ENCODE data around the gene FLT3LG. TPM values are rescaled to one million over a fixed set of nuclear protein-coding genes. Genes with fewer than 3 reads are reported as not detected.

FLT3LG gene
- total RNA-seq, 2 donors from 2014 or later, result 1.1 to 2.6 TPM

DNA sequence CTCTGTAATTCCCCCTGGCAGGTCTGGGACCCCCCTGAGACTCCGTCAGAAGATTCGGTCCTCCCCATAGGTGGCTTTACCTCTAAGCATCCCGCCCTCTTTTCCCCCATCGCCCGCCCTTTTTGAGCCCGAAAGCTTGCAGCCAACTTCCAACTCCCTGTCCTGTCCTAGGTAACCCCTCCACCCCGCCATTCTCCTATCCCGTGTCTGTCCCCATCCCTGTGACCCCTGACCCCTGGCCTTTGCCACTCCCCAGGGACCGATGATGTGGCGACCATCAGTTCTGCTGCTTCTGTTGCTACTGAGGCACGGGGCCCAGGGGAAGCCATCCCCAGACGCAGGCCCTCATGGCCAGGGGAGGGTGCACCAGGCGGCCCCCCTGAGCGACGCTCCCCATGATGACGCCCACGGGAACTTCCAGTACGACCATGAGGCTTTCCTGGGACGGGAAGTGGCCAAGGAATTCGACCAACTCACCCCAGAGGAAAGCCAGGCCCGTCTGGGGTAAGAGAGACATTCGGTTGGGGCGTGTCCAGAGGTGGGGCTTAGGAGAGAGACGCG is 54.3 kb downstream of the FLT3LG start:
- no peak for DNase-seq (ENCODE audit: low spot score)
- TF ChIP-seq, protein P1, sequence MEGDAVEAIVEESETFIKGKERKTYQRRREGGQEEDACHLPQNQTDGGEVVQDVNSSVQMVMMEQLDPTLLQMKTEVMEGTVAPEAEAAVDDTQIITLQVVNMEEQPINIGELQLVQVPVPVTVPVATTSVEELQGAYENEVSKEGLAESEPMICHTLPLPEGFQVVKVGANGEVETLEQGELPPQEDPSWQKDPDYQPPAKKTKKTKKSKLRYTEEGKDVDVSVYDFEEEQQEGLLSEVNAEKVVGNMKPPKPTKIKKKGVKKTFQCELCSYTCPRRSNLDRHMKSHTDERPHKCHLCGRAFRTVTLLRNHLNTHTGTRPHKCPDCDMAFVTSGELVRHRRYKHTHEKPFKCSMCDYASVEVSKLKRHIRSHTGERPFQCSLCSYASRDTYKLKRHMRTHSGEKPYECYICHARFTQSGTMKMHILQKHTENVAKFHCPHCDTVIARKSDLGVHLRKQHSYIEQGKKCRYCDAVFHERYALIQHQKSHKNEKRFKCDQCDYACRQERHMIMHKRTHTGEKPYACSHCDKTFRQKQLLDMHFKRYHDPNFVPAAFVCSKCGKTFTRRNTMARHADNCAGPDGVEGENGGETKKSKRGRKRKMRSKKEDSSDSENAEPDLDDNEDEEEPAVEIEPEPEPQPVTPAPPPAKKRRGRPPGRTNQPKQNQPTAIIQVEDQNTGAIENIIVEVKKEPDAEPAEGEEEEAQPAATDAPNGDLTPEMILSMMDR (IDR thresholded peaks at IDR 0.05), result no peak
- Histone ChIP-seq H3K27me3 (no peaks in the 10 kb centered on the region), H3K4me3 (peak overlapping the region; percentile 27 to 60), H3K36me3 (no peaks in the 10 kb centered on the region), H3K4me1 (peaks cover 0 to 24% of the 10 kb centered on the region in 2 donors), H3K27ac (peak overlapping the region; percentile 7 to 73), H3K9me3 (no peaks in the 10 kb centered on the region)

DNA sequence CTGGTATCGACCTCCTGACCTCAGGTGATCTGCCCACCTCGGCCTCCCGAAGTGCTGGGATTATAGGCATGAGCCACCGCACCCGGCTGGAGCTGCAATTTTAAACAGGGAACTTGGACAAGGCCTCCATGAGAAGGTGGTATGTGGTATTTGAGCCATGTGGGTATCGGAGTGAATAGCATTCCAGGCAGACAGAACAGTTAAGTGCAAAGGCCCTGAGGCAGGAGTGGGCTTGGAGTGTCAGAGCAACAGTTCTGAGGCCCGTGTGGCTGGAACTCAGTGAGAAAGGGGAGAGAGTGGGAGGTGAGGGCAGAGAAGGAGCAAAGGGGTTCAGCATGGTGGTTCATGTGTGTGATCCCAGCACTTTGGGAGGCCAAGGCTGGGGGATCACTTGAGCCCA is 56.7 kb downstream of the FLT3LG start:
- TF ChIP-seq, protein P1 (IDR thresholded peaks at IDR 0.05), result no peak
- H3K36me3 ChIP-seq, result no peaks in the 10 kb centered on the region
- DNase-seq (ENCODE audit: low spot score), result no peak

DNA sequence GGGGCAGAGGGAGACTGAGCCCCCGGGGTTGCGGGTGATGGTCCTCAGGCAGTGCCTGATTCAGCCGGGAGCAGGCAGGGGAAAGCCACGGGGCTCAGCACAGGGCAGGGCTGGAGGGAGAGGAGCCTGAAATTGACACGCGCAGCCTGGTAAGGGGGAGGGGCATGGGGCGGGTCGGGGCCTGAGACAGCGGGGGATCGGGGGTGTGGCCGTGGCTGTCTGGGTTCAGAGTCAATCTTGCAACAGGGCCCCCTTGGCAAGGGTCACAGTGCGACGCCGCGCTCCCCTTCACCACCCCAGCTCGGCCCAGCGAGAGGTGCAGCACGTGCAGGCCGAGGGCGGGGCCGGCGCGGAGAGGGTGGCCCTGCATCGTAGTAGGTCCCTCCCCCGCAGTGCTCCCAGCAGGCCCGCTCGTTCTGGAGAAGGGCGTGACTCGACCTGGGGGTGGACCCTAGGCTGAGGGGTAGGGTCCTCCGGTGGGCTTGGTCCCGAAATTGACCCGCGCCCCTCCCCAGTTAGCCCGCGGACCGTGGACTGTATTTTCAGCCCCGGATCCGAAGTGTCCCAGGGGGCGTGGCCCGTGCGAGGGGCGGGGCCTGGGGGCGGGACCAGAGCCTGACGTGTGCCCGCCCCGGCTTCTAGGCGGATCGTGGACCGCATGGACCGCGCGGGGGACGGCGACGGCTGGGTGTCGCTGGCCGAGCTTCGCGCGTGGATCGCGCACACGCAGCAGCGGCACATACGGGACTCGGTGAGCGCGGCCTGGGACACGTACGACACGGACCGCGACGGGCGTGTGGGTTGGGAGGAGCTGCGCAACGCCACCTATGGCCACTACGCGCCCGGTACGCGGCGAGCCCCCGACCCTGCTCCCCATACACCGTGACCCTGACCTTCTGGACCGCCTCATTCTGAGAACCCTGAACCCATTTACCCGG is 59.8 kb downstream of the FLT3LG start:
- Histone ChIP-seq H3K36me3 (no peaks in the 10 kb centered on the region), H3K4me1 (peaks cover 0 to 22% of the 10 kb centered on the region in 2 donors), H3K9me3 (no peaks in the 10 kb centered on the region), H3K27ac (peak overlapping the region; percentile 5 to 11), H3K27me3 (no peaks in the 10 kb centered on the region), H3K4me3 (peak overlapping the region; percentile 45 to 57)
- TF ChIP-seq, protein P1 (IDR thresholded peaks at IDR 0.05), result peak; percentile 11 to 51
- DNase-seq (ENCODE audit: low spot score), result peak; percentile 76

More for the DNA sequence above, 56.7 kb downstream of the FLT3LG start:
- H3K4me3 ChIP-seq, result no peak overlapping the region
- H3K27ac ChIP-seq, result no peak overlapping the region
- no peaks in the 10 kb centered on the region for H3K27me3 ChIP-seq
- no peaks in the 10 kb centered on the region for H3K9me3 ChIP-seq
- peaks cover 0 to 35% of the 10 kb centered on the region in 2 donors for H3K4me1 ChIP-seq

DNA sequence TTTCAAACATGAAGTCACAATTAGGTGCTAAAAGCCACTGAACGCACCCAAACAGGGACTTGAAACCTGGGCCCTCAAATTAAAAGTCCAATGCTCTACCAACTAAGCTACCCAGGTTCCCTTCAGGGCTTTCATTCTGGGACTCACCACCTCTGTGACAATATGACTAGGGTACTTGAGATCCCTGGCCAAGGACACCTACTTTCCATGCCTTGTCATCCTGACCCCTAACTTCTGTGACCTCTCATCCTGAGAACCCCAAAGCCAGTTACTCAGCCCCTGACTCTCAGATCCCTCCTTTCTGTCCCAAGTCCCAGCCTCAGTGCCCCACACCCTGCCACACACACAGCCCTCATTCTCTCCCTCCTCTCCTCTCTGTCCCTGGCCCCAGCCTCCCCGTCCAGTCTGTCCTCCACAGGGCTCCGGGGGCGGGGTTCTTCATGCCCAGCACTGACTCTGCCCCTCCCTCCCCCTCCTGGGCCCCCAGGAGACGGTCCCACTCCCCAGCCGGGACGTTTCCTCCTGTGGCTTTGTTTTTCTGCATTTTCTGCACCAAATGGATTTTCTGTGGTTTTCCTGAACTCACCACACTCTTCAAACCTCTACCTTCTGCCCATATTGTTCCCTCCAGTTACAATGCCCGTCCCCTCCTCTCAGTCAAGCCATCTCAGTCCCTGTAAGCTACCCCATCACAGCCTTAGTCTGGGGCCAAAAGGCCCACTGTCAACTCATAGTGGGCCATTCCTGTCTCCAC is 60.8 kb downstream of the FLT3LG start:
- Histone ChIP-seq H3K27ac (no peak overlapping the region), H3K36me3 (no peaks in the 10 kb centered on the region), H3K27me3 (no peaks in the 10 kb centered on the region), H3K4me1 (peaks cover 0 to 17% of the 10 kb centered on the region in 2 donors), H3K4me3 (peak overlapping the region in 1 of 2 donors; percentile 57), H3K9me3 (no peaks in the 10 kb centered on the region)
- no peak for DNase-seq (ENCODE audit: low spot score)
- TF ChIP-seq, protein P1 (IDR thresholded peaks at IDR 0.05), result no peak

MicroRNAs encoded within 50 kb of the gene (microRNA counts, 767-probe panel; counts per million panel counts)
- microRNA hsa-miR-150-5p, result 4,750 to 11,470 counts per million in 2 donors

Small RNAs within 50 kb of the gene (microRNA-seq; reads per million reads assigned to microRNA genes)
- 802 to 855 reads per million in 2 donors for gene MIR150 (ENCODE audit: borderline number of aligned reads in 2 of 2, borderline replicate concordance in 1 of 2)

Other genes starting within 250 kb of the FLT3LG start
- gene SLC6A16, start 149.0 kb upstream of the FLT3LG start, total RNA-seq, result under 1 TPM; 0.56 to 0.90 TPM
- 10 to 100 TPM in 1 of 2 donors, 1 to 10 TPM in 1; 2.6 to 12.1 TPM for gene CD37, start 138.8 kb upstream of the FLT3LG start, total RNA-seq
- gene TEAD2, start 111.8 kb upstream of the FLT3LG start, total RNA-seq, result 10 to 100 TPM; 39.8 to 45.3 TPM
- gene DKKL1, start 110.3 kb upstream of the FLT3LG start, total RNA-seq, result not detected
- not detected for gene KASH5, start 86.0 kb upstream of the FLT3LG start, total RNA-seq
- not detected for gene PTH2, start 50.8 kb upstream of the FLT3LG start, total RNA-seq
- not detected for gene GFY, start 48.8 kb upstream of the FLT3LG start, total RNA-seq
- under 1 TPM; 0.59 to 0.67 TPM for gene SLC17A7, start 32.7 kb upstream of the FLT3LG start, total RNA-seq
- gene PIH1D1, start 22.4 kb upstream of the FLT3LG start, total RNA-seq, result 10 to 100 TPM; 55.8 to 61.5 TPM
- 10 to 100 TPM in 1 of 2 donors, 1 to 10 TPM in 1; 9.5 to 18.5 TPM for gene ALDH16A1, start 21.0 kb upstream of the FLT3LG start, total RNA-seq
- 1,000 to 10,000 TPM in 1 of 2 donors, 100 to 1,000 TPM in 1; 765 to 1,868 TPM for gene RPL13A, start 13.4 kb downstream of the FLT3LG start, total RNA-seq
- gene RPS11, start 22.2 kb downstream of the FLT3LG start, total RNA-seq, result 1,000 to 10,000 TPM; 1,048 to 2,648 TPM
- 100 to 1,000 TPM in 1 of 2 donors, 10 to 100 TPM in 1; 98.2 to 123 TPM for gene FCGRT, start 38.4 kb downstream of the FLT3LG start, total RNA-seq
- 10 to 100 TPM; 15.8 to 17.2 TPM for gene RCN3, start 53.8 kb downstream of the FLT3LG start, total RNA-seq
- 10 to 100 TPM; 39.0 to 62.3 TPM for gene NOSIP, start 106.3 kb downstream of the FLT3LG start, total RNA-seq
- gene PRRG2, start 107.1 kb downstream of the FLT3LG start, total RNA-seq, result 1 to 10 TPM in 1 of 2 donors, under 1 TPM in 1; 0.63 to 2.3 TPM
- 10 to 100 TPM in 1 of 2 donors, 1 to 10 TPM in 1; 6.6 to 13.3 TPM for gene PRR12, start 117.0 kb downstream of the FLT3LG start, total RNA-seq
- 10 to 100 TPM; 60.9 to 83.5 TPM for gene RRAS, start 165.9 kb downstream of the FLT3LG start, total RNA-seq
- gene SCAF1, start 168.0 kb downstream of the FLT3LG start, total RNA-seq, result 10 to 100 TPM; 14.3 to 22.3 TPM
- gene IRF3, start 191.6 kb downstream of the FLT3LG start, total RNA-seq, result 10 to 100 TPM; 33.2 to 34.0 TPM
- 1 to 10 TPM; 5.7 to 6.5 TPM for gene BCL2L12, start 191.7 kb downstream of the FLT3LG start, total RNA-seq
- 100 to 1,000 TPM; 187 to 192 TPM for gene PRMT1, start 203.1 kb downstream of the FLT3LG start, total RNA-seq
- gene ADM5, start 215.4 kb downstream of the FLT3LG start, total RNA-seq, result under 1 TPM in 1 of 2 donors, not detected in 1; 0.43 TPM
- 1 to 10 TPM; 1.2 to 2.8 TPM for gene CPT1C, start 216.9 kb downstream of the FLT3LG start, total RNA-seq

All from right atrium auricular region (tissue), 2 donors.